Mesodermal cell (in vitro differentiated cells): ENCODE results near the gene SPATC1L.

Experiments used
- H3K27ac ChIP-seq: 2 replicates; pipeline ENCODE4 v1.7.0; 2013; ENCODE audit warnings: mild to moderate bottlenecking, low read depth, low read length, moderate library complexity; ENCODE audit not compliant: severe bottlenecking
- H3K36me3 ChIP-seq: 2 replicates; pipeline ENCODE4 v1.7.1; 2013; ENCODE audit warnings: mild to moderate bottlenecking, low read length, moderate library complexity; ENCODE audit not compliant: control insufficient read depth, insufficient read depth
- H3K4me1 ChIP-seq: one replicate; pipeline ENCODE4 v1.7.1; 2013; ENCODE audit warnings: mild to moderate bottlenecking, low read length; ENCODE audit not compliant: insufficient read depth, control insufficient read depth, poor library complexity, severe bottlenecking
- H3K4me3 ChIP-seq: 2 replicates; pipeline ENCODE4 v1.7.0; 2013; ENCODE audit warnings: low read length, control low read depth, mild to moderate bottlenecking; ENCODE audit not compliant: insufficient read depth, poor library complexity, severe bottlenecking; ENCODE audit errors: extremely low read depth
- H3K9me3 ChIP-seq: 2 replicates; pipeline ENCODE4 v1.7.1; 2013; ENCODE audit warnings: mild to moderate bottlenecking, low read length, moderate library complexity; ENCODE audit not compliant: control insufficient read depth
- WGBS, 2 experiments: methylation state at CpG; one replicate each; pipeline ENCODE4 v1.1.5; 2013; ENCODE audit warnings: missing lambda C conversion rate in 2 of 2; ENCODE audit not compliant: insufficient coverage in 2 of 2; 5-methylcytosine and 5-hydroxymethylcytosine counted together

The SPATC1L gene

DNA sequence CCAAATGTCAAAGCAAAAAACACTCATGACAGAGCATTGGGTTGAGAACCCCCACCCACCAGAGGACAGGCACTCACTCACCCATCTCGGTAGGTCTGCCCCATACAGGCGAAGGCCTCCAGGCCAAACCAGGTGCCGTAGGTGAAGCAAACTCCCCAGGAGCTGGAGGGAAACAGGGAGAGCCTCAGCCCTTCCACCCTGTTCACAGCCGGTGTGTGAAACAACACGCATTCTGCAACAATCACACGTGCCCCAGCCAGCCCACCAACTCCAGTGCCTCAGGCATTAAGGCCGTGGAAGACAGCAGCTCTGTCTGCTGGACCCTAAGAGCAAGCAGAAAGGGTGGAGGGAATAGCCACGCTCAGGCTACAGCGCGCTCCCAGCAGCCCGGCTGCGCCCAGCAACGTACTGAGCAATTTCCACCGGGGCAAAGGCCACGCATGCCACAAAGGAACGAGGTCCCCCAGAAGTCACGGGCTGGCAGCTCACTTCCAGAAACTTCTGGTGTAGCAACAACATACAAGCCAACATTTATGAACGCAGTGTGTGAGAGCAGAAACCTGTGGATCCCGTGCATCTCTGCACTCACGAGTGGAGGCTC, 11.4 kb upstream of the SPATC1L start:
- Histone ChIP-seq H3K4me1 (peaks cover 15% of the 10 kb centered on the region), H3K4me3 (no peak overlapping the region), H3K9me3 (no peaks in the 10 kb centered on the region), H3K36me3 (peaks cover 89% of the 10 kb centered on the region), H3K27ac (no peak overlapping the region)
- 90 to 93% methylated on average over 20 of the region's 20 CpGs for WGBS, 2 experiments

DNA sequence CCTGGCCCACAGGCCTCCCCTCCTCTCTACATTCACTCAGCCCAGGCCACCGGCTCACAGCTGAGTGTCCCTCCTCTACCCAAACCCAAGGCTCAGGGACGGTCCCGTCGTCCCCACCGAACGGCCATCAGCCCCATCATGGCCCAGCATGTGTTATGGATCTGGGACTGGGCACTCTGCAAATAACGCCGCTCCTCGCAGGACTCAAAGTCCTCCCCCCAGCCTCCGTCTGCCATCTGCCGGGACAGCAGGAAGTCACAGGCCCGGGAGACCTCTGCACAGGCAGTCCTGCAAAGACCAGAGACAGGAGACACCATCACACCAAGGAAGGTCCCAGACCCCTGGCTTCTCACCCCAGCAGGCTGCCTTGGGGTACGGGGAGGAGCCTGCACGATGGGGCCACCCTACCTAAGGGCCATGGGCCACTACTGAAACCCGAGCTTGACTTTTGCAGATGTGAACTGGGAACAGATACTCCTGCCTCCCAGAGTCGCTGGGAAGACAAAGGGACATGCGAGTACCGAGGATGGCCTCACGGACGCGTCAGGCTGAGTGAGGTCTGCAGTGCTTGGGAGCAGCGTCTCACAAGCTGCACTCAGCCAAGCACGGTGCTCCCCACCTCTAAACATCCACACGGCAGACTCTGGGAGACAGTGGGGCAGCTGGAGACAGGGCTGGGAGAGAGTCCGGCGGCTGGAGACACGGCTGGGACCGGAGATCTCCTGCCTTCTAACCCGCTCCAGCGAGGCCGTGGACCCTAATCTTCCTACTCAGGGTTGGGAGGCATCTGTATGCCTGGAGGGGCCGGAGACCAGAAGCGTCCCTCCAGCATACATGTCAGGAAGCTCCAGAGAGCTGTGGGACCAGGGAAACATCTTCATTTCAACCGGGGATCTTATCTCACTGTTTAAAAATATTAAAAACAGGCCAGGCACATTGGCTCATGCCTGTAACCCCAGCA, 10.4 kb upstream of the SPATC1L start:
- Histone ChIP-seq H3K9me3 (no peaks in the 10 kb centered on the region), H3K36me3 (peaks cover 89% of the 10 kb centered on the region), H3K4me1 (peaks cover 24% of the 10 kb centered on the region), H3K4me3 (no peak overlapping the region), H3K27ac (peak overlapping the region; percentile 10)
- WGBS, 2 experiments, result 94 to 95% methylated on average over 23 to 34 of the region's 34 CpGs

GRCh38 chr21:46193829-46194373, 9.6 kb upstream of the SPATC1L start:
- WGBS, 2 experiments, result 98 to 99% methylated on average over 8 to 9 of the region's 10 CpGs
- Histone ChIP-seq H3K27ac (no peak overlapping the region), H3K4me1 (peaks cover 32% of the 10 kb centered on the region), H3K9me3 (no peaks in the 10 kb centered on the region), H3K4me3 (no peak overlapping the region), H3K36me3 (peaks cover 87% of the 10 kb centered on the region)

DNA sequence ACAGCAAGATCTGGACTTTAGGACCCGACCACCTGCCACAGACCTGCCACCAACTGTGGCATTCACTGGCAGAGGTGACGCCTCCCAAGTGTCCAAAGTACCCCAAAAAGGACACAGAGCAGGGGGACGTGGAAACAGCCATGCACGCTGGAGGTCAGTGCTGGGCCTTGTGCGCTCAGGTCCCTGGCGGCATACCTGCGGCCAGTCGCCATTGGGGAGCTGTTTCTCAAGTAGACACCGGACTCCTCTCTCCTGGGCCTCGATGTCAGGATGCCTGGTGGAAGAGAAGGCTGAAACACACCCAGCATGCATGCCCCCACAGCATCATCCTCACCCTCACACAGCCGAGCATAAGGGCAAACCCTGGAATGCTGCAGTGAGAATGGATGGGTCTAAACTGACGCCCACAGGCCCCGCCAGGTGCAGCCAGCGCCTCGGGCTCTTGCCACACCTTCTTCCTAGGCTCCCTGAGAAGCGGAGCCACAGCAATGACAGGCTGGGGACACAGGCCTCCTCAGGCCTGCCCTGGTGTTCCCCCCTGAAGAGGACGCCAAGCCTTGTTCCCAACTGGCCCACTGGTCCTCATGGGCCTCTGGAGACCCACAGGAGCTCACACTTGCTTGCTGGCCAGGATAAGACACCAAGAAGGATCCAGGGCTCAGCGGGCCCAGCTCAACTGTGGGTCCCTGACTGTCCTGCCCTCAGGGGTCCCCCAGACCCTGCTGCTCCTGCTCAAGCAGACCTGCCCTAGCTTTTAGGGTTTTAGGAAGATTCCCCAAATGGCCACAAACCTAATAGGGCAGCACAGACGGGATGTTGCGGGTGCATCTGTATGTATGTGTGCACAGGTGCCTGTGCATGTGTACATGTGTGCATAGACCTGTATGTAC, 7.7 kb upstream of the SPATC1L start:
- Histone ChIP-seq H3K9me3 (no peaks in the 10 kb centered on the region), H3K27ac (no peak overlapping the region), H3K4me1 (peaks cover 42% of the 10 kb centered on the region), H3K36me3 (peaks cover 84% of the 10 kb centered on the region), H3K4me3 (no peak overlapping the region)
- WGBS, 2 experiments, result 98% methylated on average over 14 to 17 of the region's 20 CpGs

- Histone ChIP-seq H3K9me3 (no peaks in the 10 kb centered on the region), H3K4me1 (peaks cover 42% of the 10 kb centered on the region), H3K27ac (peak overlapping the region; percentile 41), H3K36me3 (peaks cover 77% of the 10 kb centered on the region), H3K4me3 (no peak overlapping the region)
- 90 to 100% methylated on average over 1 to 2 of the region's 4 CpGs for WGBS, 2 experiments
Measured at GRCh38 chr21:46191257-46191685, 7.0 kb upstream of the SPATC1L start.

- H3K27ac ChIP-seq, result peak overlapping the region; percentile 41
Measured at GRCh38 chr21:46190491-46191131, 6.4 kb upstream of the SPATC1L start.

DNA sequence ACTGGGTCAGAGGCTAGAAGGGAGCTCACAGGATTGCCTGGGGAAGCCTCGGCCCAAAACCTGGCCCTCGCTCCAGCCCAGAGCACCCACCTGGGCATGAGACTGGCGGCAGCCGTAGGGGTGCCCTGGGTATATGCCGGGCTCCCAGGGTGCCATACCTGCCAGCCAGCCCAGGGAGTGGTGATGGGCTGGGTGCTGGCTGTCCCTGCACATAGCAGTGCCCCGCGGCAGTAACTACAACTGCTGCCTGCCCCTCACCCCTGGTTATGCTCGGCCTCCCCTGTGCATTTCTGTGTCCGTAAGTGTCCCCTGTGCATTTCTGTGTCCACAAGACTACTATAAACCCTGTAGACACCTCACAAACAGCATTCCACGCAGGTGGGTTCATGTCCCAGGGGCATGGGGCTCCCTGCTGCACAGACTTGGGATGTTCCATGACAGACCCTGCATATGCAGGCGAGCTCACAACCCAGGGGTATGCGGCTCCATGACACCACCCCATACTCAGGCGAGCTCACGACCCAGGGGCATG, 5.8 kb upstream of the SPATC1L start:
- no peak overlapping the region for H3K4me3 ChIP-seq
- peaks cover 65% of the 10 kb centered on the region for H3K36me3 ChIP-seq
- peaks cover 42% of the 10 kb centered on the region for H3K4me1 ChIP-seq
- H3K9me3 ChIP-seq, result no peaks in the 10 kb centered on the region
- 98% methylated on average over 12 to 14 of the region's 14 CpGs for WGBS, 2 experiments
- H3K27ac ChIP-seq, result no peak overlapping the region

More at GRCh38 chr21:46190491-46191131, 6.4 kb upstream of the SPATC1L start:
- no peak overlapping the region for H3K4me3 ChIP-seq
- H3K4me1 ChIP-seq, result peaks cover 42% of the 10 kb centered on the region
- H3K9me3 ChIP-seq, result no peaks in the 10 kb centered on the region
- 88 to 91% methylated on average over 10 to 15 of the region's 15 CpGs for WGBS, 2 experiments
- H3K36me3 ChIP-seq, result peaks cover 71% of the 10 kb centered on the region

DNA sequence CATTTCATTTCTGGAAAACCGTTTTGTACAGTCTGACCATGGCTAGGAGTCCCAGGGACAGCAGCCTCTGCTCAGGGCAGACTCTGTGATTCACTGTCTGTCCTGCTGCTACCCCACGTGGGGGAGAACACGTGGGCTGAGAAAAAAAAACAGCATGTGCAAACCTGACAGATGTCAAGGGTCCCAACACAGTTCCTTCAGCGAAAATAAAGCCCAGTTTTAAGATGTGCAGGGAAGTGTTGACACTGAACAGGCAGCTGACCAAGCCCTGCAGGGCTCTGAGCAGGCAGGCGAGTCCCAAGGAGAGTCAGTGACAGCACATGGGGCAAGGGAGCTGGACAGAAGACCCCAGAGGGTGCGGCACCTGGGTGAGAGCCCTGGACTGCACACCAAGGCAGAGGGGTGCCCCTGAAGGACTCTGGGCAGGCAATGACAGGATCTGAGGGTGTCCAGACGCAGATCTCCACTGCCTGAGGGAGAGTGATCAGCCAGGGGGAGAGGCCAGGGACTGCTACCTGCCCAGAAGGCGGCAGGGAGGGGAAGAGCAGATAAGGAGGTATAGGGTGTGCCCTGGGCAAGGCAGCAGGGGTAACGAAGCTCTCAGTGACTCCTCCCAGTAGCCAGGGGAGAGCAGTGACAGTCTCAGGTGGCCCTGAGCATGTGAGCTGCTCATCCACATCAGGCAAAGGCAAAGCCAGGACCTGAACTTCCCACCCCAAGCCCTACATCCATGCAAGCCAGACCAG, 5.1 kb upstream of the SPATC1L start:
- Histone ChIP-seq H3K9me3 (no peaks in the 10 kb centered on the region), H3K36me3 (peaks cover 59% of the 10 kb centered on the region), H3K4me1 (peaks cover 44% of the 10 kb centered on the region), H3K4me3 (no peak overlapping the region), H3K27ac (peak overlapping the region; percentile 86)
- WGBS, 2 experiments, result 86 to 89% methylated on average over 9 of the region's 9 CpGs
